Neural cell (in vitro differentiated cells): ENCODE data around the gene DMC1. TPM values are rescaled to one million over a fixed set of nuclear protein-coding genes. Genes with fewer than 3 reads are reported as not detected.

Experiments used
- H2AFZ ChIP-seq: fragments of 200-600, 300-800 bp; sonication (generic), shearing (Covaris generic); 2 replicates; pipeline ENCODE4 v1.6.0; 2014; ENCODE audit warnings: low read depth, mild to moderate bottlenecking, antibody characterized with exemption, low read length, moderate library complexity
- H3F3A ChIP-seq: fragments of 200-600 bp; shearing (Covaris generic); 2 replicates; pipeline ENCODE4 v1.6.1; 2016; ENCODE audit warnings: mild to moderate bottlenecking, moderate library complexity, mixed read lengths, antibody characterized with exemption, low read length; ENCODE audit not compliant: insufficient read depth, poor library complexity, severe bottlenecking
- H3K27ac ChIP-seq: fragments of 200-600, 300-800 bp; sonication (generic), shearing (Covaris generic); 2 replicates; pipeline ENCODE4 v1.5.1; 2014; ENCODE audit warnings: mild to moderate bottlenecking, low read length, moderate library complexity
- H3K27me3 ChIP-seq: fragments of 300-800, 200-600 bp; sonication (generic), shearing (Covaris generic); 2 replicates; pipeline ENCODE4 v1.6.0; 2014; ENCODE audit warnings: mild to moderate bottlenecking, low read depth, low read length, moderate library complexity; ENCODE audit not compliant: insufficient read depth
- H3K36me3 ChIP-seq: fragments of 300-800, 200-600 bp; sonication (generic), shearing (Covaris generic); 2 replicates; pipeline ENCODE4 v1.5.1; 2014; ENCODE audit warnings: mild to moderate bottlenecking, antibody characterized with exemption, low read length, moderate library complexity; ENCODE audit not compliant: insufficient read depth
- H3K4me2 ChIP-seq: fragments of 300-800, 200-600 bp; sonication (generic), shearing (Covaris generic); 2 replicates; pipeline ENCODE4 v1.6.0; 2014; ENCODE audit warnings: mild to moderate bottlenecking, low read length
- H3K4me3 ChIP-seq: fragments of 300-800, 200-600 bp; sonication (generic), shearing (Covaris generic); 2 replicates; pipeline ENCODE4 v1.5.1; 2014; ENCODE audit warnings: mild to moderate bottlenecking, low read length, moderate library complexity
- H3K79me2 ChIP-seq: fragments of 200-600 bp; shearing (Covaris generic); replicated peaks from 2 replicates; pipeline ENCODE4 v1.6.0; 2014; ENCODE audit warnings: mild to moderate bottlenecking, low read length, moderate library complexity; ENCODE audit not compliant: insufficient read depth
- H3K9ac ChIP-seq: fragments of 300-800, 200-600 bp; sonication (generic), shearing (Covaris generic); 2 replicates; pipeline ENCODE4 v1.6.1; 2016; ENCODE audit warnings: mild to moderate bottlenecking, low read length, mixed read lengths
- H3K9me2 ChIP-seq: fragments of 200-600 bp; shearing (Covaris generic); 2 replicates; pipeline ENCODE4 v1.6.1; 2016; ENCODE audit warnings: mild to moderate bottlenecking, low read length, mixed read lengths; ENCODE audit not compliant: insufficient read depth
- H3K9me3 ChIP-seq: fragments of 200-600, 300-800 bp; sonication (generic), shearing (Covaris generic); 2 replicates; pipeline ENCODE4 v1.6.1; 2016; ENCODE audit warnings: mild to moderate bottlenecking, mixed run types, low read length, moderate library complexity, mixed read lengths
- H4K20me1 ChIP-seq: fragments of 200-600 bp; shearing (Covaris generic); 2 replicates; pipeline ENCODE4 v1.6.1; 2016; ENCODE audit warnings: mild to moderate bottlenecking, mixed run types; ENCODE audit not compliant: insufficient read depth
- EP300 ChIP-seq: fragments of 450-650 bp; conservative IDR thresholded peaks from 2 replicates; pipeline ENCODE4 v1.6.1; 2014; ENCODE audit warnings: antibody characterized with exemption, mild to moderate bottlenecking, moderate library complexity; ENCODE audit not compliant: poor library complexity, severe bottlenecking
- EZH2 ChIP-seq: fragments of 200-600, 300-800 bp; shearing (Covaris generic), sonication (generic); IDR thresholded peaks from 2 replicates; pipeline ENCODE4 v1.6.1; 2014; ENCODE audit warnings: antibody characterized with exemption, low read length, borderline replicate concordance, mild to moderate bottlenecking; ENCODE audit not compliant: insufficient read depth, poor library complexity, severe bottlenecking
- MXI1 ChIP-seq: fragments of 450-650 bp; conservative IDR thresholded peaks from 2 replicates; pipeline ENCODE4 v1.6.1; 2014; ENCODE audit warnings: antibody characterized with exemption, mild to moderate bottlenecking; ENCODE audit not compliant: poor library complexity, severe bottlenecking
- POLR2AphosphoS5 ChIP-seq: IDR thresholded peaks from 2 replicates; pipeline ENCODE4 v1.6.1; 2012
- RAD21 ChIP-seq: fragments of 450-650 bp; conservative IDR thresholded peaks from 2 replicates; pipeline ENCODE4 v1.6.1; 2014; ENCODE audit warnings: antibody characterized with exemption, mild to moderate bottlenecking, moderate library complexity
- SMC3 ChIP-seq: fragments of 450-650 bp; conservative IDR thresholded peaks from 2 replicates; pipeline ENCODE4 v1.6.1; 2014; ENCODE audit warnings: antibody characterized with exemption, mild to moderate bottlenecking, moderate library complexity; ENCODE audit not compliant: poor library complexity
- TAF1 ChIP-seq: IDR thresholded peaks from 2 replicates; pipeline ENCODE4 v1.6.1; 2012; ENCODE audit warnings: low read depth
- polyA plus RNA-seq: library from polyadenylated mRNA; depleted of rRNA; stranded (reverse); fragments of >200 nt; gene quantifications from 2 replicates; pipeline ENCODE4 v1.2.3, GENCODE V29; 2014
- TF ChIP-seq, protein P1 (sequence below): fragments of 450-650 bp; IDR thresholded peaks from 2 replicates; pipeline ENCODE4 v1.5.1; 2014; ENCODE audit warnings: antibody characterized with exemption, mild to moderate bottlenecking, moderate library complexity; ENCODE audit not compliant: poor library complexity, severe bottlenecking
- TF ChIP-seq, protein P2 (sequence below): IDR thresholded peaks from 2 replicates; pipeline ENCODE4 v1.6.1; 2012; ENCODE audit warnings: borderline replicate concordance

DMC1 gene
- polyA plus RNA-seq, 1 donor from 2014 or later = not detected

DNA sequence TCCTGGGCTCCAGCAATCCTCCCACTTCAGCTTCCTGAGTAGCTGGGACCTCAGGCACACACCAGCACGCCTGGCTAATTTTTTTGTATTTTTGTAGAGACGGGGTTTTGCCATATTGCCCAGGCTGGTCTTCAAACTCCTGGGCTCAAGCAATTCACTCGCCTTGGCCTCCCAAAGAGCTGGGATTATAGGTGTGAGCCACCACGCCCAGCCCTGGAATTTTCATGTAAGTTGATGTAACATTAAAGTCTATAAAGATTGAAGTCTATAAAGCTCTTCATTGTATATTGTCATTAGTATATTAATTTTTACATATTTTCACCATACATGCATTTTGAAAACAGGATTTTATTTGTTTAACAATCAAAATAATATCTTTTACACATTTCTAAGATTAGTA, 51.4 kb downstream of the DMC1 start:
- Histone ChIP-seq H3K9ac (no peak overlapping the region), H3K36me3 (no peaks in the 10 kb centered on the region), H3K9me3 (no peaks in the 10 kb centered on the region), H2AFZ (no peak overlapping the region), H3K27me3 (no peaks in the 10 kb centered on the region), H3F3A (no peaks in the 10 kb centered on the region), H3K4me3 (no peak overlapping the region), H3K9me2 (no peaks in the 10 kb centered on the region), H4K20me1 (no peaks in the 10 kb centered on the region), H3K27ac (no peak overlapping the region), H3K4me2 (no peak overlapping the region), H3K79me2 (no peaks in the 10 kb centered on the region)
- TF ChIP-seq, protein P1, sequence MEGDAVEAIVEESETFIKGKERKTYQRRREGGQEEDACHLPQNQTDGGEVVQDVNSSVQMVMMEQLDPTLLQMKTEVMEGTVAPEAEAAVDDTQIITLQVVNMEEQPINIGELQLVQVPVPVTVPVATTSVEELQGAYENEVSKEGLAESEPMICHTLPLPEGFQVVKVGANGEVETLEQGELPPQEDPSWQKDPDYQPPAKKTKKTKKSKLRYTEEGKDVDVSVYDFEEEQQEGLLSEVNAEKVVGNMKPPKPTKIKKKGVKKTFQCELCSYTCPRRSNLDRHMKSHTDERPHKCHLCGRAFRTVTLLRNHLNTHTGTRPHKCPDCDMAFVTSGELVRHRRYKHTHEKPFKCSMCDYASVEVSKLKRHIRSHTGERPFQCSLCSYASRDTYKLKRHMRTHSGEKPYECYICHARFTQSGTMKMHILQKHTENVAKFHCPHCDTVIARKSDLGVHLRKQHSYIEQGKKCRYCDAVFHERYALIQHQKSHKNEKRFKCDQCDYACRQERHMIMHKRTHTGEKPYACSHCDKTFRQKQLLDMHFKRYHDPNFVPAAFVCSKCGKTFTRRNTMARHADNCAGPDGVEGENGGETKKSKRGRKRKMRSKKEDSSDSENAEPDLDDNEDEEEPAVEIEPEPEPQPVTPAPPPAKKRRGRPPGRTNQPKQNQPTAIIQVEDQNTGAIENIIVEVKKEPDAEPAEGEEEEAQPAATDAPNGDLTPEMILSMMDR = no peak
- TF ChIP-seq EP300 (no peak), RAD21 (no peak), TAF1 (no peak), POLR2AphosphoS5 (no peak), EZH2 (no peak), MXI1 (no peak), SMC3 (no peak)
- TF ChIP-seq, protein P2, sequence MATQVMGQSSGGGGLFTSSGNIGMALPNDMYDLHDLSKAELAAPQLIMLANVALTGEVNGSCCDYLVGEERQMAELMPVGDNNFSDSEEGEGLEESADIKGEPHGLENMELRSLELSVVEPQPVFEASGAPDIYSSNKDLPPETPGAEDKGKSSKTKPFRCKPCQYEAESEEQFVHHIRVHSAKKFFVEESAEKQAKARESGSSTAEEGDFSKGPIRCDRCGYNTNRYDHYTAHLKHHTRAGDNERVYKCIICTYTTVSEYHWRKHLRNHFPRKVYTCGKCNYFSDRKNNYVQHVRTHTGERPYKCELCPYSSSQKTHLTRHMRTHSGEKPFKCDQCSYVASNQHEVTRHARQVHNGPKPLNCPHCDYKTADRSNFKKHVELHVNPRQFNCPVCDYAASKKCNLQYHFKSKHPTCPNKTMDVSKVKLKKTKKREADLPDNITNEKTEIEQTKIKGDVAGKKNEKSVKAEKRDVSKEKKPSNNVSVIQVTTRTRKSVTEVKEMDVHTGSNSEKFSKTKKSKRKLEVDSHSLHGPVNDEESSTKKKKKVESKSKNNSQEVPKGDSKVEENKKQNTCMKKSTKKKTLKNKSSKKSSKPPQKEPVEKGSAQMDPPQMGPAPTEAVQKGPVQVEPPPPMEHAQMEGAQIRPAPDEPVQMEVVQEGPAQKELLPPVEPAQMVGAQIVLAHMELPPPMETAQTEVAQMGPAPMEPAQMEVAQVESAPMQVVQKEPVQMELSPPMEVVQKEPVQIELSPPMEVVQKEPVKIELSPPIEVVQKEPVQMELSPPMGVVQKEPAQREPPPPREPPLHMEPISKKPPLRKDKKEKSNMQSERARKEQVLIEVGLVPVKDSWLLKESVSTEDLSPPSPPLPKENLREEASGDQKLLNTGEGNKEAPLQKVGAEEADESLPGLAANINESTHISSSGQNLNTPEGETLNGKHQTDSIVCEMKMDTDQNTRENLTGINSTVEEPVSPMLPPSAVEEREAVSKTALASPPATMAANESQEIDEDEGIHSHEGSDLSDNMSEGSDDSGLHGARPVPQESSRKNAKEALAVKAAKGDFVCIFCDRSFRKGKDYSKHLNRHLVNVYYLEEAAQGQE = no peak

DNA sequence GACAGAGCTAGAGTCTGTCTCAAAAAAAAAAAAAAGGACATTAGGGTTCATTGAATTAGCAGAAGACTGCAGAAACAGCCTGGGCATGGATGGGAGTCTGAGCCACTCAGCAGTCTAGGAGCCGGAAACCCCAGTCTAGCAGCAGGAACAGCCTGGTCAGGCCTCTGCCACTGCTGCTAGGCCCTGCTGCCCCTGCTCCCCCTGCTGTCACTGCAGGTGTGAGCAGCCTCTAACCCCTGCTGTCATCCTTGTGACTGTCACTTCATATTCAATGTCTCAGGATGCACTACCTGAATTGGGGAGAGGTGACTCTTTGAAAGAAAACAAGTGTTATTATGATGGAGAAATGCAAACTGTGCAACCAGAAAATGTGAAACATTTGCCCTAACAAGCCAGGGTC, 56.9 kb downstream of the DMC1 start:
- Histone ChIP-seq H3K9ac (no peak overlapping the region), H2AFZ (no peak overlapping the region), H3K79me2 (no peaks in the 10 kb centered on the region), H3K36me3 (no peaks in the 10 kb centered on the region), H3K27me3 (no peaks in the 10 kb centered on the region), H4K20me1 (no peaks in the 10 kb centered on the region), H3K4me3 (no peak overlapping the region), H3K27ac (no peak overlapping the region), H3K9me2 (no peaks in the 10 kb centered on the region), H3K9me3 (no peaks in the 10 kb centered on the region), H3F3A (no peaks in the 10 kb centered on the region), H3K4me2 (no peak overlapping the region)
- TF ChIP-seq, protein P2 = no peak
- TF ChIP-seq RAD21 = no peak
- TF ChIP-seq EZH2 = no peak
- no peak for TF ChIP-seq MXI1
- TF ChIP-seq TAF1 = no peak
- peak; percentile 51 for TF ChIP-seq SMC3
- no peak for TF ChIP-seq POLR2AphosphoS5
- TF ChIP-seq EP300 = no peak
- TF ChIP-seq, protein P1 = peak; percentile 46
